Stimulated activated CD8-positive, alpha-beta memory T cell treated with anti-CD3 and anti-CD28 coated beads, Interleukin-4, amount 100 ng/mL, for 24 hours (primary cell): ENCODE data around the gene ANP32B.
"Not testable (repeated sequence)": the region's sequence is repeated elsewhere in the genome, so short reads cannot be mapped to it uniquely, and the experiment has no call there.

ENCODE experiments used
- DNase-seq: peaks from one replicate; pipeline ENCODE4 v3.0.0-alpha.2; 2020; ENCODE audit warnings: low read depth

Gene ANP32B

GRCh38 chr9:97982683-97983588 lies at the start of gene ANP32B:
Gene ANP32B (plus strand): TSS chr9:97983341. CDS start chr9:97983556, 215 bp downstream.
- DNase-seq, result peak; percentile 93

- no peak for DNase-seq
Observed at GRCh38 chr9:97934321-97935115, 48.6 kb upstream of the ANP32B start.

- DNase-seq, result no peak
Observed at GRCh38 chr9:97935276-97935675, 47.9 kb upstream of the ANP32B start.

- DNase-seq, result no peak
Observed at GRCh38 chr9:97936998-97937397, 46.1 kb upstream of the ANP32B start.

- no peak for DNase-seq
Observed at GRCh38 chr9:97938081-97938644, 45.0 kb upstream of the ANP32B start, which contains the start of gene HEMGN. Gene HEMGN (minus strand): TSS chr9:97938172. CDS start chr9:97938136, 36 bp downstream.

GRCh38 chr9:97940233-97940632 lies 42.9 kb upstream of the ANP32B start:
- DNase-seq, result no peak

GRCh38 chr9:97940741-97941140 lies 42.4 kb upstream of the ANP32B start:
- DNase-seq, result no peak

GRCh38 chr9:97941323-97941722 lies 41.8 kb upstream of the ANP32B start:
- no peak for DNase-seq

GRCh38 chr9:97943308-97943855 lies 39.8 kb upstream of the ANP32B start:
- no peak for DNase-seq

- DNase-seq, result no peak
Observed at GRCh38 chr9:97944612-97945011, 38.5 kb upstream of the ANP32B start.

GRCh38 chr9:97945470-97945869 lies 37.7 kb upstream of the ANP32B start:
- DNase-seq, result not testable (repeated sequence)

GRCh38 chr9:97947094-97947493 lies 36.0 kb upstream of the ANP32B start:
- not testable (repeated sequence) for DNase-seq

GRCh38 chr9:97950873-97951272 lies 32.3 kb upstream of the ANP32B start:
- DNase-seq, result not testable (repeated sequence)

- DNase-seq, result peak; percentile 17
Observed at GRCh38 chr9:97954550-97954989, 28.6 kb upstream of the ANP32B start.

GRCh38 chr9:97956331-97956730 lies 26.8 kb upstream of the ANP32B start:
- DNase-seq, result no peak

- DNase-seq, result no peak
Observed at GRCh38 chr9:97958812-97959511, 24.2 kb upstream of the ANP32B start.

GRCh38 chr9:97959585-97959984 lies 23.6 kb upstream of the ANP32B start:
- no peak for DNase-seq

GRCh38 chr9:97960678-97961328 lies 22.3 kb upstream of the ANP32B start:
- DNase-seq, result not testable (repeated sequence)

- DNase-seq, result no peak
Observed at GRCh38 chr9:97961361-97961760, 21.8 kb upstream of the ANP32B start.

GRCh38 chr9:97962136-97962535 lies 21.0 kb upstream of the ANP32B start:
- no peak for DNase-seq

- no peak for DNase-seq
Observed at GRCh38 chr9:97962575-97962974, 20.6 kb upstream of the ANP32B start.
